ENCODE data around the gene LENEP. TPM values are rescaled to one million over a fixed set of nuclear protein-coding genes. Genes with fewer than 3 reads are reported as not detected.

Gene LENEP
- total and polyA plus RNA-seq, 11 donors, result not detected

GRCh38 chr1:155008015-155008941, 14.9 kb downstream of the LENEP start:
- Histone ChIP-seq H3K27ac (peak overlapping the region; percentile 16 to 98 (median 95)), H3K36me3 (no peaks in the 10 kb centered on the region), H3K27me3 (no peaks in the 10 kb centered on the region), H3K9me3 (no peaks in the 10 kb centered on the region), H3K4me3 (peak overlapping the region in 9 of 12 donors; percentile 2 to 59 (median 31)), H3K4me1 (peaks cover 8 to 91% (median 67%) of the 10 kb centered on the region in 12 donors)
- DNase-seq (peak in 3 of 5 donors; percentile 39 to 71 (median 60)), ATAC-seq (peak in 1 of 4 donors; percentile 2)
- intact Hi-C loops (cut with DNase I), result no loop called here
- TF ChIP-seq POLR2A (IDR thresholded peaks at IDR 0.05), result no peak
- no peak for TF ChIP-seq CTCF (IDR thresholded peaks at IDR 0.05)
- 66 to 77% (median 72%) methylated on average over 11 to 16 of the region's 16 CpGs for WGBS, 4 donors

- intact Hi-C loops (cut with DNase I), result no loop called here
- ATAC-seq, result no peak
- Histone ChIP-seq H3K4me3 (peak overlapping the region in 6 of 12 donors; percentile 26 to 59 (median 32)), H3K9me3 (no peaks in the 10 kb centered on the region), H3K27me3 (no peaks in the 10 kb centered on the region), H3K36me3 (peaks cover 0 to 5% (median 4%) of the 10 kb centered on the region in 9 donors), H3K4me1 (peaks cover 8 to 93% (median 65%) of the 10 kb centered on the region in 12 donors), H3K27ac (peak overlapping the region in 8 of 12 donors; percentile 77 to 98 (median 96))
- DNase-seq, result peak in 1 of 5 donors; percentile 60
- no peak for TF ChIP-seq POLR2A (IDR thresholded peaks at IDR 0.05)
- no peak for TF ChIP-seq CTCF (IDR thresholded peaks at IDR 0.05)
- 90 to 98% (median 91%) methylated on average over 8 to 12 of the region's 12 CpGs for WGBS, 4 donors
Observed at GRCh38 chr1:155009221-155009711, 15.9 kb downstream of the LENEP start.

GRCh38 chr1:155009742-155010141, 16.4 kb downstream of the LENEP start:
- Histone ChIP-seq H3K9me3 (no peaks in the 10 kb centered on the region), H3K4me1 (peaks cover 8 to 90% (median 60%) of the 10 kb centered on the region in 12 donors), H3K36me3 (peaks cover 0 to 10% (median 8%) of the 10 kb centered on the region in 9 donors), H3K27me3 (no peaks in the 10 kb centered on the region), H3K4me3 (peak overlapping the region in 3 of 12 donors; percentile 2 to 59 (median 26)), H3K27ac (peak overlapping the region in 3 of 12 donors; percentile 10 to 98 (median 97))
- WGBS, 4 donors, result 90 to 93% (median 91%) methylated on average over 5 of the region's 5 CpGs
- DNase-seq, result no peak
- intact Hi-C loops (cut with DNase I), result loop anchor here in 2 of 10 donors (5.0 kb wide), 1 partner anchor 42 kb away; no protein-coding TSS in a partner anchor
- TF ChIP-seq POLR2A (IDR thresholded peaks at IDR 0.05) (no peak), CTCF (IDR thresholded peaks at IDR 0.05) (no peak)
- ATAC-seq, result no peak

Measured in heart left ventricle (tissue), 16 donors.